Heart left ventricle (tissue), 16 donors: ENCODE measurements around the gene SOHLH2. TPM values are rescaled to one million over a fixed set of nuclear protein-coding genes. Genes with fewer than 3 reads are reported as not detected.

ENCODE experiments used
- ATAC-seq, 4 donors: fragments of 200-7000 bp; cut with Tn5 transposase; one replicate each; pipeline ENCODE4 v1.9.1; 2020 to 2022; ENCODE audit warnings: moderate library complexity in 4 of 4, mild to moderate bottlenecking in 3 of 4, moderate number of reproducible peaks in 1 of 4
- DNase-seq, 5 donors: peaks; one replicate each; pipeline ENCODE4 v3.0.0-alpha.2; 2020
- H3K27ac ChIP-seq, 12 donors: fragments of 200-600 bp; sonication (generic) in 4 of 12; one replicate each; pipeline versions ENCODE4 v1.5.0 to v1.8.0; 2016 to 2022; ENCODE audit warnings: mild to moderate bottlenecking in 2 of 12
- H3K27me3 ChIP-seq, 9 donors: fragments of 200-600 bp; sonication (generic) in 2 of 9; one replicate each; pipeline versions ENCODE4 v1.5.1 to v1.8.0; 2016 to 2022; ENCODE audit warnings: mild to moderate bottlenecking in 3 of 9
- H3K36me3 ChIP-seq, 9 donors: fragments of 200-600 bp; sonication (generic) in 2 of 9; one replicate each; pipeline versions ENCODE4 v1.5.0 to v1.8.0; 2018 to 2022; ENCODE audit warnings: mild to moderate bottlenecking in 2 of 9
- H3K4me1 ChIP-seq, 12 donors: fragments of 200-600 bp; sonication (generic) in 4 of 12; one replicate each; pipeline versions ENCODE4 v1.5.0 to v1.8.0; 2016 to 2022; ENCODE audit warnings: mild to moderate bottlenecking in 3 of 12
- H3K4me3 ChIP-seq, 12 donors: fragments of 200-600 bp; sonication (generic) in 4 of 12; one replicate each; pipeline versions ENCODE4 v1.5.0 to v1.8.0; 2017 to 2022; ENCODE audit warnings: mild to moderate bottlenecking in 9 of 12, moderate library complexity in 4 of 12
- H3K9me3 ChIP-seq, 12 donors: fragments of 200-600 bp; sonication (generic) in 4 of 12; one replicate each; pipeline versions ENCODE4 v1.5.0 to v1.8.0; 2016 to 2022; ENCODE audit warnings: mild to moderate bottlenecking in 1 of 12
- CTCF ChIP-seq, 12 donors: fragments of 200-600 bp; sonication (generic) in 4 of 12; IDR thresholded peaks; one replicate each; pipeline versions ENCODE4 v1.5.0 to v1.8.0; 2018 to 2022; ENCODE audit warnings: antibody characterized with exemption in 12 of 12, mild to moderate bottlenecking in 5 of 12
- POLR2A ChIP-seq, 2 donors: fragments of 450-650 bp; IDR thresholded peaks; one replicate each; pipeline ENCODE4 v1.6.1; 2017; ENCODE audit warnings: antibody characterized with exemption in 2 of 2, mild to moderate bottlenecking in 2 of 2, moderate library complexity in 2 of 2
- WGBS, 4 donors: extraction: QIAGEN DNeasy Blood & Tissue Kit in 2 of 4; methylation state at CpG; one replicate each; pipeline versions ENCODE4 v1.1.5 to v1.1.7; 2013 to 2018; 5-methylcytosine and 5-hydroxymethylcytosine counted together
- intact Hi-C, 10 donors: fragments of 100-400 bp; cut with DNase I; formaldehyde crosslinking; loops; one replicate each; pipeline versions ENCODE4 v1.11.1 to v1.14.2; 2022
- polyA plus RNA-seq, 2 donors: library from polyadenylated mRNA; stranded (reverse); fragments of 200-250 nt; gene quantifications; one replicate each; pipeline ENCODE4 v1.2.3, GENCODE V29; 2013
- total RNA-seq, 9 donors: library from RNA; depleted of rRNA in 2 of 9; stranded (reverse); fragments of >200 nt in 2 of 9; fragmentation: NEBNext Ultra II Directional in 3 of 9; extraction: Animal tissue kit (Norgen Biotek cat#: 25700) in 3 of 9; gene quantifications; one replicate each; pipeline versions ENCODE4 v1.1.0 to v1.2.4, GENCODE V29; 2016 to 2023
- donor health status: ischemic (EF 13 %, LVEDD 7.1; RV severe dilation, severe dysfunction).
- donor health status: healthy with polysubstance abuse.
- donor health status: DM: no; HTN: yes; CAD: no.
- donor health status: DM: no; HTN: no; CAD: no.
- donor health status: ischemic (EF 25% LVEDD 6.9; RV normal size, moderate dysfunction).
- donor health status: ischemic (EF 25% LVEDD 5.7; RV mildly dilated, moderate dysfunction).
- donor health status: healthy.
- donor health status: DM: yes; HTN: yes; CAD: no.
- donor health status: ischemic (EF 35%, LVEDD 5.7; RV mildly dilated, moderate dysfunction).
- donor health status: nonischemic (EF 11% LVEDD 7.7; RV severe dilation, severe dysfunction).
- donor health status: DM: yes; HTN: yes; CAD: no.
- donor health status: PGD.
- donor health status: ischemic (EF 29% LVEDD 5.4; RV normal size, mild dysfunction).
- donor health status: nonischemic (EF 23%, LVEDD 6.1; RV moderate dilation, normal function).

SOHLH2 gene
- total and polyA plus RNA-seq, 11 donors = 0.15 to 2.9 (median 0.68) TPM; not detected in 4

- ATAC-seq (no peak), DNase-seq (no peak)
- peaks cover 0 to 5% (median 0%) of the 10 kb centered on the region in 12 donors for H3K4me1 ChIP-seq
- TF ChIP-seq CTCF (IDR thresholded peaks at IDR 0.05) (no peak), POLR2A (IDR thresholded peaks at IDR 0.05) (no peak)
- peaks cover 0 to 18% (median 0%) of the 10 kb centered on the region in 12 donors for H3K9me3 ChIP-seq
- H3K27me3 ChIP-seq = no peaks in the 10 kb centered on the region
- H3K27ac ChIP-seq = no peak overlapping the region
- intact Hi-C loops = loop anchor here in 1 of 10 donors (10.0 kb wide), 1 partner anchor 132 kb away; no protein-coding TSS in a partner anchor
- no peaks in the 10 kb centered on the region for H3K36me3 ChIP-seq
- H3K4me3 ChIP-seq = no peak overlapping the region
Observed at GRCh38 chr13:36142735-36143134, 71.6 kb downstream of the SOHLH2 start.

- intact Hi-C loops = no loop called here
- DNase-seq = no peak
- 76 to 87% (median 82%) methylated on average over 2 of the region's 2 CpGs for WGBS, 4 donors
Observed at GRCh38 chr13:36135876-36136275, 78.5 kb downstream of the SOHLH2 start.

GRCh38 chr13:36134632-36135031, 79.7 kb downstream of the SOHLH2 start:
- H3K36me3 ChIP-seq = no peaks in the 10 kb centered on the region
- H3K9me3 ChIP-seq = peaks cover 0 to under 1% (median 0%) of the 10 kb centered on the region in 12 donors
- peaks cover 0 to 33% (median 9%) of the 10 kb centered on the region in 12 donors for H3K4me1 ChIP-seq
- ATAC-seq = no peak
- no peak for TF ChIP-seq CTCF (IDR thresholded peaks at IDR 0.05)
- H3K27ac ChIP-seq = peak overlapping the region in 1 of 12 donors; percentile 13
- H3K27me3 ChIP-seq = peaks cover 0 to 12% (median 0%) of the 10 kb centered on the region in 9 donors
- H3K4me3 ChIP-seq = no peak overlapping the region
- DNase-seq = no peak
- 40 to 66% (median 49%) methylated on average over 1 of the region's 1 CpG for WGBS, 4 donors
- intact Hi-C loops = loop anchor here in 1 of 10 donors (5.0 kb wide), 1 partner anchor 157 kb away; no protein-coding TSS in a partner anchor

More at GRCh38 chr13:36135876-36136275, 78.5 kb downstream of the SOHLH2 start:
- H3K9me3 ChIP-seq = peaks cover 0 to 10% (median 0%) of the 10 kb centered on the region in 12 donors
- no peaks in the 10 kb centered on the region for H3K36me3 ChIP-seq
- H3K27ac ChIP-seq = no peak overlapping the region
- H3K27me3 ChIP-seq = peaks cover 0 to 6% (median 0%) of the 10 kb centered on the region in 9 donors
- no peak for ATAC-seq
- TF ChIP-seq CTCF (IDR thresholded peaks at IDR 0.05) (no peak), POLR2A (IDR thresholded peaks at IDR 0.05) (no peak)
- H3K4me3 ChIP-seq = no peak overlapping the region
- H3K4me1 ChIP-seq = peaks cover 0 to 23% (median 6%) of the 10 kb centered on the region in 12 donors

- no peak for TF ChIP-seq POLR2A (IDR thresholded peaks at IDR 0.05)
- TF ChIP-seq CTCF (IDR thresholded peaks at IDR 0.05) = peak in 2 of 12 donors; percentile 22 to 24
Observed at GRCh38 chr13:36133950-36134626, 80.3 kb downstream of the SOHLH2 start.

More at GRCh38 chr13:36133950-36134626, 80.3 kb downstream of the SOHLH2 start:
- intact Hi-C loops = loop anchor here in 1 of 10 donors (5.0 kb wide), 1 partner anchor 157 kb away; no protein-coding TSS in a partner anchor
- no peak overlapping the region for H3K4me3 ChIP-seq
- no peaks in the 10 kb centered on the region for H3K36me3 ChIP-seq
- no peak for DNase-seq
- peaks cover 0 to 12% (median 0%) of the 10 kb centered on the region in 9 donors for H3K27me3 ChIP-seq
- H3K9me3 ChIP-seq = no peaks in the 10 kb centered on the region
- ATAC-seq = no peak
- H3K4me1 ChIP-seq = peaks cover 0 to 33% (median 10%) of the 10 kb centered on the region in 12 donors
- 49 to 62% (median 54%) methylated on average over 5 of the region's 5 CpGs for WGBS, 4 donors
- H3K27ac ChIP-seq = peak overlapping the region in 1 of 12 donors; percentile 13
